ENCODE results near the gene RIMS3.

DNA sequence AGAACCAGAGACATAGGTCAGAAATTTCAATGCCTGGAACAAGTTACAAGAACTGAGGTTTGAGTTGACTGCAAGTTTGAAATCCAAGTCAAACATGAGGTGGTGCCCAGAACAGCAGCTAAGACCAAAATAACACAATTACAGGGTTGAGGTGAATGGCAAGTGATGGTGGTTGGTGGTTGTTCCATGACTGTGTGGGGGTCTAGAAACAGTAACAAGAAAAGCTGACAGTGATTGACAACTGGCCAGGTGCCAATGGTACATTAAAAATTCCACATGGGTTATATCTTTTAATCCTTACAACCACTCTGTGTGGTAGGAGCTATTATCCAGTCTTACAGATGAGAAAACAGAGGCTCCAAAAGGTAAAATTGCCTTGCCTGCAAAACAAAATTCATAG, 32.0 kb downstream of the RIMS3 start:
- TF ChIP-seq, protein P1, sequence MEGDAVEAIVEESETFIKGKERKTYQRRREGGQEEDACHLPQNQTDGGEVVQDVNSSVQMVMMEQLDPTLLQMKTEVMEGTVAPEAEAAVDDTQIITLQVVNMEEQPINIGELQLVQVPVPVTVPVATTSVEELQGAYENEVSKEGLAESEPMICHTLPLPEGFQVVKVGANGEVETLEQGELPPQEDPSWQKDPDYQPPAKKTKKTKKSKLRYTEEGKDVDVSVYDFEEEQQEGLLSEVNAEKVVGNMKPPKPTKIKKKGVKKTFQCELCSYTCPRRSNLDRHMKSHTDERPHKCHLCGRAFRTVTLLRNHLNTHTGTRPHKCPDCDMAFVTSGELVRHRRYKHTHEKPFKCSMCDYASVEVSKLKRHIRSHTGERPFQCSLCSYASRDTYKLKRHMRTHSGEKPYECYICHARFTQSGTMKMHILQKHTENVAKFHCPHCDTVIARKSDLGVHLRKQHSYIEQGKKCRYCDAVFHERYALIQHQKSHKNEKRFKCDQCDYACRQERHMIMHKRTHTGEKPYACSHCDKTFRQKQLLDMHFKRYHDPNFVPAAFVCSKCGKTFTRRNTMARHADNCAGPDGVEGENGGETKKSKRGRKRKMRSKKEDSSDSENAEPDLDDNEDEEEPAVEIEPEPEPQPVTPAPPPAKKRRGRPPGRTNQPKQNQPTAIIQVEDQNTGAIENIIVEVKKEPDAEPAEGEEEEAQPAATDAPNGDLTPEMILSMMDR (optimal IDR thresholded peaks at IDR 0.05 in 1 of 3, IDR thresholded peaks at IDR 0.05 in 1 of 3, conservative IDR thresholded peaks at IDR 0.05 in 1 of 3; ENCODE audit: extremely low read depth in 1 of 3, insufficient read depth in 2 of 3, low read length in 3 of 3), result no peak
- TF ChIP-seq EZH2 (IDR thresholded peaks at IDR 0.05; ENCODE audit: low read length), result no peak

Measured in keratinocyte (primary cell).